ENCODE measurements around the gene KIF1B.

- no peak for TF ChIP-seq CTCF (IDR thresholded peaks at IDR 0.05; ENCODE audit: insufficient read depth, low read length, poor library complexity, severe bottlenecking)
- no peak for TF ChIP-seq EZH2phosphoT487 (conservative IDR thresholded peaks at IDR 0.05; ENCODE audit: low read length)
Observed at GRCh38 chr1:10419351-10419750, 209.0 kb downstream of the KIF1B start.
